WTC11 (cell line): Measurements from ENCODE around the gene DYRK1A. TPM values are rescaled to one million over a fixed set of nuclear protein-coding genes. Genes with fewer than 3 reads are reported as not detected.

ENCODE experiments used
- ATAC-seq: fragments of 200-7000 bp; cut with Tn5 transposase; 2 replicates; pipeline ENCODE4 v1.10.0; 2021; ENCODE audit warnings: mild to moderate bottlenecking, moderate library complexity
- CTCF ChIA-PET: fragments of 300-600 bp; sonication (Branson Sonifier 250); formaldehyde crosslinking; loops from one replicate; lab custom pipeline; 2021; ENCODE audit warnings: antibody characterized with exemption; lab: Charles Lee
- POLR2A ChIA-PET: fragments of 350-600 bp; sonication (Branson Sonifier 250); formaldehyde crosslinking; loops from one replicate; lab custom pipeline; 2021; ENCODE audit warnings: antibody characterized with exemption; lab: Charles Lee
- DNase-seq: peaks from one replicate; pipeline ENCODE4 v3.0.0; 2021; ENCODE audit warnings: low spot score
- H3K27ac Mint-ChIP-seq: 2 replicates; pipeline ENCODE4 v1.8.0; 2021; ENCODE audit warnings: mixed read lengths
- H3K27me3 Mint-ChIP-seq: 2 replicates; pipeline ENCODE4 v1.8.0; 2021; ENCODE audit warnings: low read depth, mild to moderate bottlenecking, moderate library complexity, mixed read lengths
- H3K36me3 Mint-ChIP-seq: 2 replicates; pipeline ENCODE4 v1.8.0; 2021; ENCODE audit warnings: mixed read lengths
- H3K4me1 Mint-ChIP-seq: 2 replicates; pipeline ENCODE4 v1.8.0; 2022; ENCODE audit warnings: mixed read lengths
- H3K4me3 Mint-ChIP-seq: 2 replicates; pipeline ENCODE4 v1.8.0; 2021; ENCODE audit warnings: mild to moderate bottlenecking, moderate library complexity, mixed read lengths
- H3K9me3 Mint-ChIP-seq: 2 replicates; pipeline ENCODE4 v1.8.0; 2021; ENCODE audit warnings: mixed read lengths
- ELF4 ChIP-seq: sonication (generic); formaldehyde crosslinking; IDR thresholded peaks from 2 replicates; pipeline ENCODE4 v1.8.1; 2022; ENCODE audit warnings: low read depth, mild to moderate bottlenecking, moderate library complexity, missing genetic modification reagents
- ESRRA ChIP-seq: sonication (generic); formaldehyde crosslinking; IDR thresholded peaks from 2 replicates; pipeline ENCODE4 v1.8.1; 2022; ENCODE audit warnings: mild to moderate bottlenecking, missing genetic modification reagents, borderline replicate concordance
- FOXP1 ChIP-seq: sonication (generic); formaldehyde crosslinking; IDR thresholded peaks from 2 replicates; pipeline ENCODE4 v1.8.0; 2022; ENCODE audit warnings: missing genetic modification reagents, mild to moderate bottlenecking, moderate library complexity, borderline replicate concordance
- MYBL2 ChIP-seq: sonication (generic); formaldehyde crosslinking; IDR thresholded peaks from 2 replicates; pipeline ENCODE4 v1.8.1; 2023; ENCODE audit warnings: mild to moderate bottlenecking, moderate library complexity, missing genetic modification reagents
- NR2C2 ChIP-seq: sonication (generic); formaldehyde crosslinking; IDR thresholded peaks from 2 replicates; pipeline ENCODE4 v1.8.0; 2022; ENCODE audit warnings: mild to moderate bottlenecking, missing genetic modification reagents
- ZNF232 ChIP-seq: sonication (generic); formaldehyde crosslinking; IDR thresholded peaks from 2 replicates; pipeline ENCODE4 v1.8.0; 2022; ENCODE audit warnings: mild to moderate bottlenecking, missing genetic modification reagents
- ZNF317 ChIP-seq: sonication (generic); formaldehyde crosslinking; IDR thresholded peaks from 2 replicates; pipeline ENCODE4 v1.8.1; 2023; ENCODE audit warnings: low read depth, mild to moderate bottlenecking, moderate library complexity, missing genetic modification reagents, borderline replicate concordance
- ZNF396 ChIP-seq: fragments of 250-450 bp; sonication (Bioruptor Pico); IDR thresholded peaks from 2 replicates; pipeline ENCODE4 v1.8.0; 2021; ENCODE audit warnings: mild to moderate bottlenecking, moderate library complexity, borderline replicate concordance
- ZNF416 ChIP-seq: fragments of 250-450 bp; sonication (Bioruptor Pico); IDR thresholded peaks from 2 replicates; pipeline ENCODE4 v1.9.0; 2021; ENCODE audit warnings: mild to moderate bottlenecking, inconsistent platforms
- total RNA-seq: library from RNA; stranded (reverse); gene quantifications from 3 replicates; pipeline ENCODE4 v1.2.3, GENCODE V29; 2021
- TF ChIP-seq, protein P1 (sequence below): sonication (generic); formaldehyde crosslinking; conservative IDR thresholded peaks from 2 replicates; pipeline ENCODE4 v1.8.1; 2022; ENCODE audit warnings: mild to moderate bottlenecking, missing genetic modification reagents
- TF ChIP-seq, protein P2 (sequence below): sonication (generic); formaldehyde crosslinking; IDR thresholded peaks from 2 replicates; pipeline ENCODE4 v1.8.1; 2022; ENCODE audit warnings: low read depth, mild to moderate bottlenecking, moderate library complexity, missing genetic modification reagents, borderline replicate concordance
- TF ChIP-seq, protein P3 (sequence below): fragments of 250-450 bp; sonication (Bioruptor Pico); IDR thresholded peaks from 2 replicates; pipeline ENCODE4 v1.8.0; 2021; ENCODE audit warnings: mild to moderate bottlenecking
- TF ChIP-seq, protein P4 (sequence below): sonication (generic); formaldehyde crosslinking; IDR thresholded peaks from 2 replicates; pipeline ENCODE4 v1.8.1; 2023; ENCODE audit warnings: mild to moderate bottlenecking, missing genetic modification reagents, borderline replicate concordance

The DYRK1A gene
- total RNA-seq, 1 experiment from 2014 or later, result 56.5 TPM

DNA sequence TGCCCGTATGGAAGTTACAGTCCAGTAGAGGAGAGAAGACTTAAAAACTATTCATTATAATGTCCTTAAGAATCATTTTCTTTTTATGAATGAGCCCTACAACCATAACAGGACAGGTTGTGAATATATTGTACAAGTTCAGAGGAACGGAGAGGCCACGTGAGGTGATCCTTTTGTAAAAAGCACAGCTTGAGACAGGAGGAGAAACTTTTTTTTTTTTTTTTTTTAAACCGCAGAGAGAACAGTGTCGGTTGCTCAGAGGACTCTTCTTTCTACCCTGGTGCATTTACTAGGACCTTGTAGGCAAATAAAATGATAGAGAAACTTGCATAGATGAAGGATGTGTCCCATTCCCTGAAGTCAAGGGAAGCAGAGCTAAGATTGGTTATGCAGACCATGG lies 32.1 kb downstream of the DYRK1A start (continued):
- TF ChIP-seq, protein P1, sequence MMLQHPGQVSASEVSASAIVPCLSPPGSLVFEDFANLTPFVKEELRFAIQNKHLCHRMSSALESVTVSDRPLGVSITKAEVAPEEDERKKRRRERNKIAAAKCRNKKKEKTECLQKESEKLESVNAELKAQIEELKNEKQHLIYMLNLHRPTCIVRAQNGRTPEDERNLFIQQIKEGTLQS (CRISPR knock-in tag), result no peak
- TF ChIP-seq, protein P2, sequence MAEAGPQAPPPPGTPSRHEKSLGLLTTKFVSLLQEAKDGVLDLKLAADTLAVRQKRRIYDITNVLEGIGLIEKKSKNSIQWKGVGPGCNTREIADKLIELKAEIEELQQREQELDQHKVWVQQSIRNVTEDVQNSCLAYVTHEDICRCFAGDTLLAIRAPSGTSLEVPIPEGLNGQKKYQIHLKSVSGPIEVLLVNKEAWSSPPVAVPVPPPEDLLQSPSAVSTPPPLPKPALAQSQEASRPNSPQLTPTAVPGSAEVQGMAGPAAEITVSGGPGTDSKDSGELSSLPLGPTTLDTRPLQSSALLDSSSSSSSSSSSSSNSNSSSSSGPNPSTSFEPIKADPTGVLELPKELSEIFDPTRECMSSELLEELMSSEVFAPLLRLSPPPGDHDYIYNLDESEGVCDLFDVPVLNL (CRISPR knock-in tag), result no peak
- TF ChIP-seq ESRRA (CRISPR knock-in tag), result no peak
- TF ChIP-seq, protein P3, sequence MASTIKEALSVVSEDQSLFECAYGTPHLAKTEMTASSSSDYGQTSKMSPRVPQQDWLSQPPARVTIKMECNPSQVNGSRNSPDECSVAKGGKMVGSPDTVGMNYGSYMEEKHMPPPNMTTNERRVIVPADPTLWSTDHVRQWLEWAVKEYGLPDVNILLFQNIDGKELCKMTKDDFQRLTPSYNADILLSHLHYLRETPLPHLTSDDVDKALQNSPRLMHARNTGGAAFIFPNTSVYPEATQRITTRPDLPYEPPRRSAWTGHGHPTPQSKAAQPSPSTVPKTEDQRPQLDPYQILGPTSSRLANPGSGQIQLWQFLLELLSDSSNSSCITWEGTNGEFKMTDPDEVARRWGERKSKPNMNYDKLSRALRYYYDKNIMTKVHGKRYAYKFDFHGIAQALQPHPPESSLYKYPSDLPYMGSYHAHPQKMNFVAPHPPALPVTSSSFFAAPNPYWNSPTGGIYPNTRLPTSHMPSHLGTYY (CRISPR knock-in tag), result no peak
- TF ChIP-seq, all 79 proteins: peak for 0

DNA sequence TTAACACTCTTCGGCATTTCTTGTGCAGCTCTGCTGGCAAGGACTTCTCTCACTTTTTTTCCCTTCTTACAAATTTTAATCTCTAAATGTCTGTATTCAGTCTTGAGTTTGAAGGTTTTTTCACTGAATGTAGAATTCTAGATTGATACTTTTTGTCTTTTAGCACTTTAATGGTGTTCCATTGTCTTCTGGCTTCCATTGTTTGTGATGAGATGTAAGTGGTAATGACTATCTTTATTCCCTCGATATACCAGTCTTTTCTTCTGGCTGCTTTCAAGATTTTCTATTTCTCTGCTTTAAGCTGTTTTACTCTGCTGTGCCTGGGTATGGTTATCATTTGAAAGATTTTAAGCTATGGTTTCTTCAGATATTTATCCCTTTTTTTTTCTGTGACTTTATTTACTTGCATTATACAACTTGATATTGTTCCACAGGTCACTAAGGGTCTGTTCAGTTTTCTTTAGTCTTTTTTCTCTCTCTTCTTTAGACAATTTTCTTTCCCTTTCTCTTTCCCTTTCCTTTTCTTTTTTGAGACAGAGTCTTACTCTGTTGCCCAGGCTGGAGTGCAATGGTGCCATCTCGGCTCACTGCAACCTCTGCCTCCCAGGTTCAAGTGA lies 35.8 kb downstream of the DYRK1A start:
- Mint-ChIP-seq H3K27ac (no peak overlapping the region), H3K36me3 (peaks cover 27% of the 10 kb centered on the region), H3K4me1 (peaks cover 43% of the 10 kb centered on the region), H3K9me3 (peaks cover 24% of the 10 kb centered on the region), H3K4me3 (no peak overlapping the region), H3K27me3 (no peaks in the 10 kb centered on the region)
- ChIA-PET CTCF (no interaction called here), POLR2A (no interaction called here)
- TF ChIP-seq ZNF317 (CRISPR knock-in tag) (peak; percentile 91), ZNF396 (CRISPR knock-in tag) (no peak)
- ATAC-seq (no peak), DNase-seq (no peak)

DNA sequence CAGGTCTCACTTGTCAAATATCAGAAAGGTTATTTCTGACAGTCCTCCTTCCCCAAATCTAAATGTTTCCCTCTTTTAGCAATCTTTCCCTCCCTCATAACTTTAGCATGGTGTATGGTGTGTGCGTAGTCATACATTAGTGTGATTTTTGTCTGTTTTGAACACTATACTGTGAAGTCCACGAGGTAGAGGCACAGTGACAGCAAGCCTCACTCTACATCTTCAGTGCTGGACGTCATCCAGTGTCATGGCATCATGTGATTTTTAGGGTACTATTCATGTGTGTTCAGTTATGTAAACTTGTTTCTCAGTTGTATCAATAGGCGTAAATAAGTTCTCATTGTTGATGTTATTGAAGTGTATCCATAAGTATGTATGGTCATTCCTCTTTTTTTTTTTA lies 39.1 kb downstream of the DYRK1A start:
- no peak for TF ChIP-seq ZNF232
- TF ChIP-seq ESRRA (CRISPR knock-in tag), result no peak
- TF ChIP-seq ELF4 (CRISPR knock-in tag), result no peak
- TF ChIP-seq, protein P4, sequence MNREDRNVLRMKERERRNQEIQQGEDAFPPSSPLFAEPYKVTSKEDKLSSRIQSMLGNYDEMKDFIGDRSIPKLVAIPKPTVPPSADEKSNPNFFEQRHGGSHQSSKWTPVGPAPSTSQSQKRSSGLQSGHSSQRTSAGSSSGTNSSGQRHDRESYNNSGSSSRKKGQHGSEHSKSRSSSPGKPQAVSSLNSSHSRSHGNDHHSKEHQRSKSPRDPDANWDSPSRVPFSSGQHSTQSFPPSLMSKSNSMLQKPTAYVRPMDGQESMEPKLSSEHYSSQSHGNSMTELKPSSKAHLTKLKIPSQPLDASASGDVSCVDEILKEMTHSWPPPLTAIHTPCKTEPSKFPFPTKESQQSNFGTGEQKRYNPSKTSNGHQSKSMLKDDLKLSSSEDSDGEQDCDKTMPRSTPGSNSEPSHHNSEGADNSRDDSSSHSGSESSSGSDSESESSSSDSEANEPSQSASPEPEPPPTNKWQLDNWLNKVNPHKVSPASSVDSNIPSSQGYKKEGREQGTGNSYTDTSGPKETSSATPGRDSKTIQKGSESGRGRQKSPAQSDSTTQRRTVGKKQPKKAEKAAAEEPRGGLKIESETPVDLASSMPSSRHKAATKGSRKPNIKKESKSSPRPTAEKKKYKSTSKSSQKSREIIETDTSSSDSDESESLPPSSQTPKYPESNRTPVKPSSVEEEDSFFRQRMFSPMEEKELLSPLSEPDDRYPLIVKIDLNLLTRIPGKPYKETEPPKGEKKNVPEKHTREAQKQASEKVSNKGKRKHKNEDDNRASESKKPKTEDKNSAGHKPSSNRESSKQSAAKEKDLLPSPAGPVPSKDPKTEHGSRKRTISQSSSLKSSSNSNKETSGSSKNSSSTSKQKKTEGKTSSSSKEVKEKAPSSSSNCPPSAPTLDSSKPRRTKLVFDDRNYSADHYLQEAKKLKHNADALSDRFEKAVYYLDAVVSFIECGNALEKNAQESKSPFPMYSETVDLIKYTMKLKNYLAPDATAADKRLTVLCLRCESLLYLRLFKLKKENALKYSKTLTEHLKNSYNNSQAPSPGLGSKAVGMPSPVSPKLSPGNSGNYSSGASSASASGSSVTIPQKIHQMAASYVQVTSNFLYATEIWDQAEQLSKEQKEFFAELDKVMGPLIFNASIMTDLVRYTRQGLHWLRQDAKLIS (CRISPR knock-in tag), result no peak
- no peak for TF ChIP-seq NR2C2 (CRISPR knock-in tag)
- no peak for TF ChIP-seq FOXP1 (CRISPR knock-in tag)
- TF ChIP-seq MYBL2 (CRISPR knock-in tag), result no peak
- TF ChIP-seq ZNF416, result no peak
- Mint-ChIP-seq H3K4me3 (no peak overlapping the region), H3K27ac (peak overlapping the region; percentile 85; the same call in 1 of the 2 replicates), H3K27me3 (no peaks in the 10 kb centered on the region), H3K4me1 (peaks cover 44% of the 10 kb centered on the region), H3K9me3 (peaks cover 17% of the 10 kb centered on the region), H3K36me3 (peaks cover 20% of the 10 kb centered on the region)
- CTCF ChIA-PET, result no interaction called here
- POLR2A ChIA-PET, result no interaction called here
- DNase-seq, result no peak
- ATAC-seq, result no peak
